GM18526 (cell line): ENCODE data around the gene PSMD5.
A peak's percentile ranks its signal among the peaks of the same experiment; 100 is the strongest.

Experiments used
- POLR2A ChIP-seq: IDR thresholded peaks from 3 replicates; pipeline ENCODE4 v1.6.1; 2011; ENCODE audit not compliant: insufficient read length; ENCODE audit errors: extremely low read depth

PSMD5 gene

GRCh38 chr9:120867676-120868338 lies 25.1 kb upstream of the PSMD5 start:
- TF ChIP-seq POLR2A: no peak

GRCh38 chr9:120866651-120867050 lies 23.9 kb upstream of the PSMD5 start:
- no peak for TF ChIP-seq POLR2A

GRCh38 chr9:120865809-120866208 lies 23.1 kb upstream of the PSMD5 start:
- no peak for TF ChIP-seq POLR2A

- no peak for TF ChIP-seq POLR2A
Measured at GRCh38 chr9:120865176-120865575, 22.5 kb upstream of the PSMD5 start.

- no peak for TF ChIP-seq POLR2A
Measured at GRCh38 chr9:120864719-120865118, 22.0 kb upstream of the PSMD5 start.

GRCh38 chr9:120863833-120864232 lies 21.1 kb upstream of the PSMD5 start:
- TF ChIP-seq POLR2A: no peak

GRCh38 chr9:120862452-120862851 lies 19.7 kb upstream of the PSMD5 start:
- no peak for TF ChIP-seq POLR2A

GRCh38 chr9:120861935-120862334 lies 19.2 kb upstream of the PSMD5 start:
- no peak for TF ChIP-seq POLR2A

- no peak for TF ChIP-seq POLR2A
Measured at GRCh38 chr9:120860083-120860482, 17.4 kb upstream of the PSMD5 start.

- no peak for TF ChIP-seq POLR2A
Measured at GRCh38 chr9:120859361-120859760, 16.6 kb upstream of the PSMD5 start.

- TF ChIP-seq POLR2A: no peak
Measured at GRCh38 chr9:120857902-120858301, 15.2 kb upstream of the PSMD5 start.

- no peak for TF ChIP-seq POLR2A
Measured at GRCh38 chr9:120857481-120857880, 14.8 kb upstream of the PSMD5 start.

GRCh38 chr9:120856700-120857099 lies 14.0 kb upstream of the PSMD5 start:
- TF ChIP-seq POLR2A: no peak

GRCh38 chr9:120855827-120856670 lies 13.3 kb upstream of the PSMD5 start:
- peak; percentile 32 for TF ChIP-seq POLR2A

GRCh38 chr9:120854596-120855327 lies 12.0 kb upstream of the PSMD5 start:
- no peak for TF ChIP-seq POLR2A

GRCh38 chr9:120853198-120853597 lies 10.5 kb upstream of the PSMD5 start:
- no peak for TF ChIP-seq POLR2A
